Mammary epithelial cell (primary cell): ENCODE results near the gene SLC38A10.

Experiments
- CTCF ChIP-seq, 2 donors: IDR thresholded peaks in 1 of 2; conservative IDR thresholded peaks in 1 of 2; 2 replicates each; pipeline ENCODE4 v1.5.1; 2011 to 2012; ENCODE audit warnings: inconsistent platforms in 2 of 2, low read length in 2 of 2, mild to moderate bottlenecking in 2 of 2, control low read depth in 1 of 2, low read depth in 1 of 2; ENCODE audit not compliant: insufficient read depth in 1 of 2; ENCODE audit errors: extremely low read depth in 1 of 2
- EZH2 ChIP-seq: IDR thresholded peaks from 2 replicates; pipeline ENCODE4 v1.6.1; 2012; ENCODE audit warnings: low read length, inconsistent platforms, borderline replicate concordance

GRCh38 chr17:81250286-81251093 lies 44.6 kb downstream of the SLC38A10 start:
- no peak for TF ChIP-seq CTCF (conservative IDR thresholded peaks at IDR 0.05 in 1 of 2, IDR thresholded peaks at IDR 0.05 in 1 of 2; ENCODE audit: extremely low read depth in 1 of 2, insufficient read depth in 1 of 2, low read depth in 1 of 2, low read length in 2 of 2)
- no peak for TF ChIP-seq EZH2
